ENCODE measurements around the gene TACO1.

Gene TACO1

DNA sequence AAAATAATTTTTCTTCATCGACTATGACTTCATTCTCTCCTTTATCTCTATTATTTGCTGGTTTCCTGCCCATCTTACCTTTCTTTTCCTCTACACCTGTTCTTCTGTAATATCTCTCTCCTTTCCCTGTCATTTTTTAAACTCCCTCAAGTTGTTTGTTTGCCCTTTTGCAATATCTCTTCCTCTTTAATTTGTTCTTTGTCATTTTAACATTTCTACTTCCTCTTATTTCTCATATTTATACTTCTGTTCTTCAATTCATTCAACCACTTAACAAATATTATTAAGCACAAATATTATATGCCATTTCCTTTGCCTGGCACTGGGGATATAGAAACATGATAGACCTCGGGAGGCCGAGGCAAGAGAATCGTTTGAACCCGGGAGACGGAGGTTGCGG lies 44.2 kb downstream of the TACO1 start:
- Mint-ChIP-seq H3K9me3 (no peaks in the 10 kb centered on the region), H3K27ac (no peak overlapping the region), H3K27me3 (no peaks in the 10 kb centered on the region), H3K4me1 (peaks cover 14% of the 10 kb centered on the region), H3K4me3 (no peak overlapping the region)
- DNase-seq (no peak), ATAC-seq (no peak)

DNA sequence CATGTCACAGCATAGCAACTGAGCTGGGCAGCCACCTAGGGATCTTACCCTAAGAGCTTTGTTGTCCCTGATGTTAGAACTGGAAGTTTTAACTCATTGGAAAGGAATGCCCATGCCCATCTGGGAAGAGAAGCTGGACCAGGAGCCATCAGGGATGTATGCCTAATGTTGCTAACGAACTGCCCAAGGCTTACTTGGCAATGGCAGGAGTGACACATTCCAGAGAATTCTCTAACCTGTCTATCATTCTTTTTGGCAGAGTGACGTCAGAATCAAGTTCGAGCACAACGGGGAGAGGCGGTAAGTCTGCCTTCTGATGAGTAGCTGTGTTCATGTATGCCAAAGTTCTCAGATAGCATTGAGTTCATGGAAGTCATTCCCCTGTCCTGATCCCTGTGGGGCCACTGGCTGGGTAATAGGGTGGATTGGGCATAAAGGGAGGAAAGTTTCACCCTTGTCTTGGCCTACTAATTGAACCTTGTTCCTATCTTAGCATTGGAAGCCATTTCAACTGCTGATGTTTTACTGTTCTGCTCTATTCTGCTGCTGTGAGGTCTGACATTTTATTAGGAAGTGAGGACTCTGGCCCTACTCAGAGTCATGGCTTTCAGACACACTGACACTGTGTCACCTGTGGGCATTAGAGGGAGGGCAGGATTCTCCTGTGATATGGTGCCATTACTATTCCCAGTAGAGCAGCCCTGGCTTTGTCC lies 45.2 kb downstream of the TACO1 start:
- no peak for DNase-seq

DNA sequence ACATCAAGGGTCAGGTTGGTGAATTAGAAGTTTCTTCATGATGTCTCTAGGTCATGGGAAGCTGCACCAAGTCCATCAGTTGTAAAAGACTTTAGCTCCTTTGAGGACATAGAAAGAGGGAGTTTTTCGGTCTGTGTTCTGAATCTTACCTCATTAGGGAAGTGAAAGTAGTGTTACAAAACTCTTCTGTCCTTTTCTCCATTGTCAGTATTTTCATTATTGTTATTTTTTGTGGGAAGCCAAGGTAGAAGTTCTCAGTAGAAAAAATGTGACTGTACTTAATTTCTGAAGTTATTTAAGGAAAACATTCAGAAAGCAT lies 45.8 kb downstream of the TACO1 start:
- peak; percentile 53 for ATAC-seq
- DNase-seq = no peak
- Mint-ChIP-seq H3K27me3 (no peaks in the 10 kb centered on the region), H3K9me3 (no peaks in the 10 kb centered on the region), H3K27ac (no peak overlapping the region), H3K4me1 (peaks cover 14% of the 10 kb centered on the region), H3K4me3 (no peak overlapping the region)

More for the DNA sequence above, 45.2 kb downstream of the TACO1 start:
- no peaks in the 10 kb centered on the region for H3K9me3 Mint-ChIP-seq
- no peak overlapping the region for H3K27ac Mint-ChIP-seq
- no peak overlapping the region for H3K4me3 Mint-ChIP-seq
- H3K4me1 Mint-ChIP-seq = peaks cover 14% of the 10 kb centered on the region
- peak; percentile 33 for ATAC-seq
- H3K27me3 Mint-ChIP-seq = no peaks in the 10 kb centered on the region

DNA sequence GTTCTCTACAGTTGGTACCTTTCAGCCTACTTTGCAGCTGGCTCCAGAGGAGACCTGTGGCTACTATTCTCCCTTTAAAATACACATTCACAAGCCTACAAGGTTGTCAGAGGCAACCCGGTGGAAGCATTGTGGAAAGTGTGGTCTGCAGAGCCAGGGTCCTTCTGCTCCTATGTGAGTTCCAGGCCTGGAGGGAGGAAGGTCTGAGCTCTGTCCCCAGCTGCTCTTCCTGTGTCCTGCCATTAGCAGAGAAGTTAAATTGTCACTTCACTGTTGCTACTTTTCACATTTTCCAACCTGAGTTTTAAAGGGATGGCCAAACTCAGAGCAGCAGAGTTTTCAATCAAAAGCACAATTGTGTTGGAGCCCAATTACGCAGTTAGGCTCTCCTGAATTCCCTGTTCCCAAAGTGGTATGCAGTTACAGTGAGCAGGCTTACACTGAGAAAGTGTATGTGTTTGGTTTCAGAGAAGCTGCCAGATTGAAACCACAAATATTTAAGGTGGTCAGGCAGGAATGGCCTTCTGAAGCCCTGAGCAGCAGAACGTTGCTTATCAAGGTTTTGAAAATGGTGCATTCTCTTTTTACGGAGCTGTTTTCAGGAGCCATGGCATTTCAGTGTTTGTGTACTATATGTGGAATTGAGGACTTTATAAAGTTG lies 46.5 kb downstream of the TACO1 start:
- no peak overlapping the region for H3K27ac Mint-ChIP-seq

DNA sequence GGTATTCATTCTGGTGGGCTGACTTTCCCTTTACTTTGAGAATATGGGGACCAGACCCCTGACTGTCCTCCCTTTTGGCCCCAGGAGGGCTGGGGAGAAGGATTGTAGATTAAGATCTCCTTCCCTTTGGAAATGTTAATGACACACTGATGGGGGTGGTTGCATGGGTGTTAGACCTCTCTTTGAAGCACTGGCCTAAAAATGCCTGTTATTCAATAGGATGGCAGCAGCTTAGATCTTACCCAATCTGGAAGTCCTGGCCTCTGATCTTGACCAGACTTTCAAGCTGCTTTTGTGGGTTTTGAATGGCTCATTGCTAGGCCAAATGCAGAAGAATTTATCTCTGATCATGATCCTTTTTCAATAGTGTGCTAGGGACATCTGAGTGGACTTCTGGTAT lies 47.2 kb downstream of the TACO1 start:
- H3K4me3 Mint-ChIP-seq = no peak overlapping the region
- no peaks in the 10 kb centered on the region for H3K27me3 Mint-ChIP-seq
- no peak overlapping the region for H3K27ac Mint-ChIP-seq
- ATAC-seq (no peak), DNase-seq (no peak)
- peaks cover 14% of the 10 kb centered on the region for H3K4me1 Mint-ChIP-seq
- H3K9me3 Mint-ChIP-seq = no peaks in the 10 kb centered on the region

More for the DNA sequence above, 46.5 kb downstream of the TACO1 start:
- ATAC-seq = no peak
- Mint-ChIP-seq H3K4me1 (peaks cover 14% of the 10 kb centered on the region), H3K27me3 (no peaks in the 10 kb centered on the region), H3K4me3 (no peak overlapping the region), H3K9me3 (no peaks in the 10 kb centered on the region)
- no peak for DNase-seq

DNA sequence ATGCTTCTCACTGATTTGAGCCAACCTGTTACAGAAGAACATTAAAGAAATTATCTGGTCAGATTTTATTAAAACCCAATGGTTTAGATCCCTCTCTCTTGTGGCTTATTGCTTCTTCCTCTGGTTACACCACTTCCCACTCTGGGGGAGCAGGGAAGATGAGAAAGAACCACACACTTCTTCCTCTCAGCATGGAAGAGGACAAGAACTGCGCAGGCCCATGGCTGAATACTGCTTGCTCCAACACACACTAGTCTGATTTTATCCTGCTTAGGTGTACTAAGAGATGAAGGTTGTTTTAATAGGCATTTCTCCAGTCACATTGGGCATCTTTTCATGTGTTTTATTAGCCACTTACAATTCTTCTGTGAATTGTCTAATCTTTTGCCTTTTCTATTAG lies 49.1 kb downstream of the TACO1 start:
- Mint-ChIP-seq H3K27ac (peak overlapping the region in 1 of 2 donors; percentile 14), H3K27me3 (no peaks in the 10 kb centered on the region), H3K4me3 (no peak overlapping the region), H3K9me3 (no peaks in the 10 kb centered on the region), H3K4me1 (peaks cover 14% of the 10 kb centered on the region)
- ATAC-seq (no peak), DNase-seq (no peak)

DNA sequence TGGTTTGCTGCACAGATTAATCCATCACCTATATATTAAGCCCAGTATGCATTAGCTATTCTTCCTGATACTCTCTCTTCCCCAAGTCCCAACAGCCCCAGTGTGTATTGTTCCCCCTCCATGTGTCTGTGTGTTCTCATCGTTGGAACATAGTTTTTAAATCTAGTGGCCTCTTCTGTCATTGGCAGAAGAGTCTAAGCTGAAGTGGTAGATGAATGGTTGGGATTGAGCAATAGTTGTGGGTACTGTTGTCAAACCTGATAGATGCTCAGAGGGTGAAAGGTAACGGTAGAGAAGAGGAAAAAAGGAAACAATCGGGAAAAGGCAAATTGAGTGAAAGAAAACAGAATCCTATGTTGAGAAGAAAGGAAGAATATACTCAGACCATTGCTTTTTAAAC lies 51.4 kb downstream of the TACO1 start:
- Mint-ChIP-seq H3K27ac (no peak overlapping the region), H3K27me3 (no peaks in the 10 kb centered on the region), H3K4me3 (no peak overlapping the region), H3K9me3 (no peaks in the 10 kb centered on the region), H3K4me1 (no peaks in the 10 kb centered on the region)
- ATAC-seq (no peak), DNase-seq (no peak)

DNA sequence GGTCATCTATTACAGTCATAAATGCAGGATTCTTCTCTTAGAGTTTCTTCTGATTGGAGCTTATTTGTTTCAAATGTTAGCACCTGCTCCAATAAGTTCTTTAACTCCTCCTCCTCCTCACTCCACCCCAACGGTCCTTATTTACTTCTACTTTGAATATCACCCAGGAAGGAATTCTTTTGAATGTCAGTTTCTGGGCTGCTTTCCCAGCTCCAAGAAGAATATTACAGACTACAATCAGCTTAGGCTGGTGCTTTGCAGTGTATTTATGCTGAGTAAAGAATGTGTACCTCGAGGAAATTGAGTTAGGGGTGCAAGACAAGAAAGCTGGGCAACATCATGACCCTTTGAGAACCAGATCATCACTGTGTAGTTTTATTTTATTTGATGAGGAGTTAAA lies 52.4 kb downstream of the TACO1 start:
- H3K4me1 Mint-ChIP-seq = no peaks in the 10 kb centered on the region
- no peaks in the 10 kb centered on the region for H3K9me3 Mint-ChIP-seq
- no peak for ATAC-seq
- no peak overlapping the region for H3K4me3 Mint-ChIP-seq
- no peaks in the 10 kb centered on the region for H3K27me3 Mint-ChIP-seq
- no peak for DNase-seq
- H3K27ac Mint-ChIP-seq = peak overlapping the region in 1 of 2 donors; percentile 28

DNA sequence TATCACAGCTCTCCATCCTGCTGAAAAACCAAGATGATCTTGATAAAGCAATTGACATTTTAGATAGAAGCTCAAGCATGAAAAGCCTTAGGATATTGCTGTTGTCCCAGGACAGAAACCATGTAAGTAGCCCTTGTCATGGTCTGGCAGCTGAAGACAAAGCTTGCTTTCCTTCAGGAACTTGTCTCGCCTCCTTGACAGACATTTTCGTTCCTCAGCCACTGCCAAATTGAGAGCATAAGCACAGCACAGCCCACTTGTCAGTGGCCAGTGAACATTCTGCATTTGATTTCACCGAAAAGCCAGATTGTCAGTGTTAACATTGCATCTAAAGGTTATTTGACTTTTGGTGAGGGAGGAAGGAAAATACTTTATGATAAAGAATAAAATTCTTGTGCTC lies 57.1 kb downstream of the TACO1 start:
- DNase-seq (no peak), ATAC-seq (no peak)
- Mint-ChIP-seq H3K4me3 (no peak overlapping the region), H3K9me3 (no peaks in the 10 kb centered on the region), H3K27me3 (no peaks in the 10 kb centered on the region), H3K27ac (no peak overlapping the region), H3K4me1 (no peaks in the 10 kb centered on the region)

Data from stimulated activated naive CD8-positive, alpha-beta T cell treated with anti-CD3 and anti-CD28 coated beads, Interleukin-15, amount 100 ng/mL, for 72 hours (primary cell).